ENCODE results near the gene NPHP4.
"Not testable (repeated sequence)": the region's sequence is repeated elsewhere in the genome, so short reads cannot be mapped to it uniquely, and the experiment has no call there.

Gene NPHP4

DNA sequence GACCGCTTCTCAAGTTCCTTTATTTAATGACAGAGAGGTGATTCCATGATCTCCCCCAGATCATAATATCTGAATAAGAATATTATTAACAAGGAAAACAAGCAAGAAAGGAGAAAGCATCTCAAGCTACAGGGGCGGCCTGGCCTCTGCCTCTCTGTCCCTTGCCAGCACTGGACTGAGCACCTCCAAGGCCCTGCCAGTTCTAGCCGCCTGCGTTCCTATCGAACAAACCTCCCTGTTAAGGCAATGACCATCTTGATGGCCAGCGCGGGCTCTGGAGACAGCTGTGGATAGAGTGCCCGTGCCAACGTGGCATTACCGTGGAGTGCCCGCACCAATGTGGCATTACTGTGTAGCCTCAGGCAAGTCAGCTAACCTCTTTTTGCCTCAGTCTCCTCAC, 84.8 kb downstream of the NPHP4 start:
- no peak for FAIRE-seq

DNA sequence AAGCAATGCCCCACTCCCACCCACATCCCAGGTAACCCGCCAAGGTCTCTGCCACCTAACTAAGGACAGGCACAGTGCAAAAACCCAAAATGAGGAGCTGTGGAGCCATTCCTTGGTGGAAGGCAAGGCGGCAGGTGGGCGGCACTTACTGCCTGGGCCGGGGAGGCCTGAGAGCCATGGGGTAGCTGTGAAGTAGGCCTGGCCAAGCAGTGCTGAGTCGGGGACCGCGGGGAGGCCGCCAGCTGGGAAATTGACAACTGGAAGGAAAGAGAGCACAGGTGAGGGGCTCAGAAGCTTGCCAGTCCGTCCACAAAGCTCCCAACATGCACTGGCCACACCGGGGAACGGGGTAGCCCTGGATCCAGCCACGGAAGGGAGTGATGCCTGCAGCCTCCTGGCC, 85.3 kb downstream of the NPHP4 start:
- FAIRE-seq: no peak

GRCh38 chr1:5906116-5906515, 86.1 kb downstream of the NPHP4 start:
- no peak for FAIRE-seq

- FAIRE-seq: no peak
Observed at GRCh38 chr1:5905436-5905835, 86.8 kb downstream of the NPHP4 start.

GRCh38 chr1:5904551-5904950, 87.7 kb downstream of the NPHP4 start:
- FAIRE-seq: no peak

- no peak for FAIRE-seq
Observed at GRCh38 chr1:5903680-5904079, 88.5 kb downstream of the NPHP4 start.

GRCh38 chr1:5903031-5903430, 89.2 kb downstream of the NPHP4 start:
- FAIRE-seq: no peak

DNA sequence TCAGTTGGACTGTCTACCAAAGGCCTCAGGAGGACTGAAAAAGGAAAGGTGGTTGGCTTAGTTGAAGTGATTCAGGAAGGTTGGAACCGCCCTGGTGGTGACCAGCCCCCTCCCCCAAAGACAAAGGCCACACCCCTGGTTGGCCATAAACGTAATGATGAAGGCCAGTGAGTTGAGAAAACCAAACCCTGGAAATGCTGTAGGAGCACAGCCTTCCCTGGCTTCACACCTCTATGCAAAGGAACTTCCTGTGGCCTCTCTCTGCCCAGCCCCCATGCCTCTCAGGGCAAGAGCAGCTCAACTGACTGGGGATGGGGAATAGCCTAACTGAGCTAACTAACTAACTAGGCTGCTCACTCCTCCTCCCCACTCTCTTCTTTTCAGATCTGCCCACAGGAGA, 90.4 kb downstream of the NPHP4 start:
- FAIRE-seq: no peak

GRCh38 chr1:5901150-5901549, 91.1 kb downstream of the NPHP4 start:
- no peak for FAIRE-seq

- FAIRE-seq: no peak
Observed at GRCh38 chr1:5898266-5898665, 94.0 kb downstream of the NPHP4 start.

- no peak for FAIRE-seq
Observed at GRCh38 chr1:5896706-5897660, 95.2 kb downstream of the NPHP4 start.

DNA sequence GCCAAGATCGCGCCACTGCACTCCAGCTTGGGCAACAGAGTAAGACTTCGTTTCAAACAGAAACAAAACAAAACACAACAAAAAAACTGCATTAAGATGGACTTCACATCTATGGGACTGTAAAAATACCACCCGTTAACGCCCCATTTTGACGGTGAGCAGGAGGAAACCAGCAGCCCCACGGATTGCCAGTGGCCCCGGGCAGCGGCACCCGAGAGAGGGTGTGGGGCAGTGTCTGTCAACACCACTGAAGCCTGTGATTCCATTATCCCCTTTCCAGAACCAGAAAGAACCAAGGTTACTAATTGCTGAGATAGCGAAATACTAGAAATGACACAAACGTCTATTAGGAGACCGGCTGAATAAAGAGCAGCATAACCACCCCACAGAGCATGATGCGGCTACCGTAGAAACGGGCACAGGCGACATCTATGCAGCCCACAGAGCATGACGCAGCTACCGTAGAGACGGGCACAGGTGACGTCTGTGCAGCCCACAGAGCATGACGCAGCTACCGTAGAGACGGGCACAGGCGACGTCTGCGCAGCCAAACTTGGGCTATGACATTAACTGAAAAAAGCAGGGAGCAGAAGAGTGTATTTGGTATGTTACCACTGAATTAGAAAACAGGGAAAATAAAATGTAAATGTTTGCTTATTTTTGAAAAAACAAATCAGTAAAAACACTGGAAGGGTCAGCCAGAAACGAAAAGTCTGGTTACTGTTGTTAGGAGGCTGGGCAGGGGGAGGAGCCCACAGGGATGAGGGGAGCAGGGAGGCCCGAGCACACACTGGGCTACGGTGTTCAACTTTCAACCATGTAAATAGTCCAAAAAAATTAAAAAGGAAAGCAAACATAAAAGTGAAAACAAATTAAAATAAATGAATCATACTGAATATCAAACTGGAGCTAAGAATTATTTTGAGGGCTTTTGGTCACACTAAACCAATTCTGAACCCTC, 96.5 kb downstream of the NPHP4 start:
- no peak for FAIRE-seq

DNA sequence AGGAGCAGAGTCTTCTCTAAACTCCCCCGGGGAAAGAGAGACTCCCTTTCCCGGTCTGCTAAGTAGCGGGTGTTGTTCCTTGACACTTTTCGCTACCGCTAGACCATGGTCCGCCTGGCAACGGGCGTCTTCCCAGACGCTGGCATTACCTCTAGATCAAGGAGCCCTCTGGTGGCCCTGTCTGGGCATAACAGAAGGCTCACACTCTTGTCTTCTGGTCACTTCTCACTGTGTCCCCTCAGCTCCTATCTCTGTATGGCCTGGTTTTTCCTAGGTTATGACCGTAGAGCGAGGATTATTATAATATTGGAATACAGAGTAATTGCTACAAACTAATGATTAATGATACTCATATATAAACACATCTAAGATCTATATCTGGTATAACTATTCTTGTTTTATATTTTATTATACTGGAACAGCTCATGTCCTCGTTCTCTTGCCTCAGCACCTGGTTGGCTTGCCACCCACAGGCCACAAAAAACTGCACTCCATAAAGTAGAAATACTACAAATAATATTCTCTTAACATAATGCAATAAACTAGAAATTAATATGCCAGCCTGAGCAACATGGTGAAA, 98.4 kb downstream of the NPHP4 start:
- FAIRE-seq: not testable (repeated sequence)

DNA sequence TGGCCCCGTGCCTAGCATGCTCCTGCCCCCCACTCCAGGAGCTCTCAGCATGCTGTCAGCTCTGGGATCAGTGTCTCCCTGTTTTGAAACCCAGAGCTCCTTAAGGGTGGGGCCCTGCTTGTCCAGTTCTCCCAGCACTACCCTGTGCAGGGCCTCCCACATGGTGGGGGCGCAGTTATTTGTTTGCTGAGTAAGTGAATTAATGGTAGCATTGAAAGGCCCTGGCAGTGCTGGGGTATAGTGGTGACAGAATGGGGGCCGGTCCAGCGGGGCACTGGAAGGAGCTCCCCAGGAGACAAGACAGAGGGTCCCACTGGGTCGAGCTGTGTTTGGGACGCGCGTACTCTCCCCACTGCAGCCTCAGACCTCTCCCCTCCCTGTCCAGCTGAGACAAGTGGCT, 99.9 kb downstream of the NPHP4 start:
- no peak for FAIRE-seq

DNA sequence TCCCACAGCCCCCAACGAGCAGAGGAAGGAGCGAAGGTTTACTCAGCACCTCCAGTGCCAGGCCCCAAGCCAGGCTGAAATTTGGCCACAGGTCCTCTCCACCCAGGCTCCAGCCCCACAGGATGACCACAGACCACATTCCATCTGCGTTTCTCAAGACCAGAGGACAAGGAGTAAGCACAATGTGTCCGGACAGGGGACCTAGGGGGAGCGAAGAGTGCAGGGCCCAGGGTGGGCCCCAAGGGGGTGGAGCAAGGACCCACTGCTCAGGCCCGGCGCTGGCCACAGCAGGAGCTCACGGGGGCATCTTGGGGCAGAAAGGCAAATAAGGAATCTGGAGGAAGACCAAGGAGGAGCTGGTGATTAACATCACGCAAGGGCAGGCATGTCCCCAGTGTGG, 100.5 kb downstream of the NPHP4 start:
- FAIRE-seq: no peak

DNA sequence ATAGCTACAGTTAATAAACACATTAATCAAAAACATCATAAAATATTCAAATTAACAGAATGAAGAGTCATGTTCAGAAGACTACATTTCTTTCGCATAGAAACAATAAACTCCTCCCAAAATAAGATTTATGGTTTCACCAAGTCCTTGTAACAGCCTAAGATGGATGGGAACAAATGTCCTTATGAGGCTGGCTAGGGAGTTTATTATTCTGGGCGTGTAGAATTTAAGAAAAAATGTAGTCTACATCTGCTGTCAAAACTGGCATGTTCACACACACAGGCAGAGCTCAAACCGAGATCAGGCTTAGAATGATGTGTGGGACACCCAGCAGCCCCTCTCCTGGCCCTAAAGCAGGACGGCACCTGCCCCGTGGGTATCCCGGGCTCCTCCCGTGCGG, 101.1 kb downstream of the NPHP4 start:
- no peak for FAIRE-seq

DNA sequence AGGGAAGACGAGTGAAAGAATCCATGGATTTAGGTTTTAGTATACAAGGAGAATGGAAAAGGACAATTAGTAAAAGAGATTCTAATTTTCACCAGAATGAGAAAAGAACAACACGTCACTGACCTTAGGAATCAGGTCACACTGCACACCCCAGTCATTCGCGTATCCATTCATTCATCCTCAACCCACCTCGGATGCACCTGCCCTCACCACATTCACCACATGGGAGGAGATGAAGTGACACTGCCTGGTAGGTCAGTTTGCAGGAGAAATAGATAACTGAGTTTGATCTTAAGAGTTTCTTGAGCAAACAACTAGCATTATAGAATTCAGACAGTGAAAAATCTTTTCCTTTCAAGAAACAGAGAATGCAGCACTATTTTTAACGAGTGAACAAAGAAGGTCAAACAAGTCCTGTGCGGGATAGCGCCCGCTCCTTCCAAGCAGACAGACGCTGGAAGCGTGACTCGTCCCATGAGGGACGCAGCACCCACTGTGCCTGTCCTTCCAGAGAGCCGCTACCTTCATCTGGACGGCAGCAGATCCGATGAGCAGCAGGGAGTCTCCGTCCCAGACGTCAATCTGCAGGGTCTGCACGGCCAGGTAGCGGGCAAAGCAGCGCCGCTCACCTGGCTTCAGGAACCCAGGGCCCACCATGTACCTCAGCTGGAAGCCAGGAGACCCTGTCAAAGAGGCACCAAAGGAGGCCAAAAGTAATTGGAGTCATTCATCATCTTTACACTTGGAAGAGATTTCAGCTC, 101.7 kb downstream of the NPHP4 start:
- FAIRE-seq: no peak

GRCh38 chr1:5889901-5890300, 102.3 kb downstream of the NPHP4 start:
- no peak for FAIRE-seq

- FAIRE-seq: no peak
Observed at GRCh38 chr1:5889462-5889861, 102.8 kb downstream of the NPHP4 start.

- FAIRE-seq: no peak
Observed at GRCh38 chr1:5888606-5889211, 103.5 kb downstream of the NPHP4 start.

GRCh38 chr1:5887971-5888361, 104.3 kb downstream of the NPHP4 start:
- FAIRE-seq: no peak

DNA sequence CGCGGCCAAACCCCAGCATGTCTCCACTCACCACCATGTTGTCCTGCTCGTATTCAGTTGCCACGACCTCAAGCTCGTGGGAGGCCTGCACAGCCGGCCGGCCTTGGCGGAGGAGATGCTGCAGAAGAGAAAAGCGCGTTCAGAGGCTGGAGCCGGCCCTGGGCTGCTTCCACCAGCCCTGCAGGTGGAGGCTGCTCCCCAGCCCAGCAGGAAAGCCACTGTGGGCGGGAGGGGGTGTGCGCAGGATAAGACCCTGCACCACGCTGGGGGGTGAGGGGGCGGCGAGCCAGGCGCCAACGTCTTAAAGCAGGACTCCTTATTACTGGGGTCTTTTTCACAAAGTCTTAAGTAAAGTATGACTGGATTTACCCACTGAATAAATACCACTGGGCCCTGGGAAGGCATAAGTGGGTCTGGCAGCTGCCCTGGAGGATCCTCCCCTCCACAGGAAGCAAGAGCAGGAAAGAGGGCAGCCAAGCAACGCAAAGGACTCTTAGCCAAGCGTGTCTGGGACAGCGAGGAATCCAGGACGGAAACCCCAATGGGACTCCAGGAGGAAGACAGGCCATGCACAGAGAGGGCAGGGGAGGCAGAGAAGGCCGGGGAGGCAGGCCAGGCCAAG, 104.8 kb downstream of the NPHP4 start:
- no peak for FAIRE-seq

Data from G401.6 (cell line).